HEK293 (cell line): ENCODE data around the gene BAZ2B.

ENCODE experiments used
- CTCF ChIA-PET: fragments of 350-600 bp; formaldehyde crosslinking; extraction: SDS; loops from one replicate; lab custom pipeline; 2021; ENCODE audit warnings: antibody characterized with exemption; lab: Yijun Ruan, JAX
- POLR2A ChIA-PET: fragments of 300-600 bp; formaldehyde crosslinking; extraction: SDS; loops from one replicate; lab custom pipeline; 2020; ENCODE audit warnings: antibody characterized with exemption, inconsistent platforms; lab: Yijun Ruan, JAX
- H3K27ac ChIP-seq: fragments of 200-500 bp; sonication (Bioruptor generic); 2 replicates; pipeline ENCODE4 v1.5.1; 2014; ENCODE audit warnings: low read depth, low read length, control low read depth, inconsistent platforms; ENCODE audit errors: extremely low read depth
- H3K36me3 ChIP-seq, 2 experiments: fragments of 200-500 bp in 1 of 2; sonication (Bioruptor generic) in 1 of 2; 1 replicate in 1 of 2; 2 replicates in 1 of 2; pipeline ENCODE4 v1.5.1; 2014 to 2017; ENCODE audit warnings: inconsistent platforms in 2 of 2, low read length in 2 of 2; ENCODE audit not compliant: control insufficient read depth in 2 of 2, insufficient read depth in 1 of 2
- H3K4me1 ChIP-seq: fragments of 200-500 bp; sonication (Bioruptor generic); 2 replicates; pipeline ENCODE4 v1.5.1; 2014; ENCODE audit warnings: mild to moderate bottlenecking, low read length, inconsistent platforms; ENCODE audit not compliant: control insufficient read depth, insufficient read depth
- H3K4me3 ChIP-seq: 2 replicates; pipeline ENCODE4 v1.5.1; 2011; ENCODE audit warnings: low read depth, mild to moderate bottlenecking, control low read depth, low read length, moderate library complexity
- H3K9me3 ChIP-seq: fragments of 200-500 bp; sonication (Bioruptor generic); 2 replicates; pipeline ENCODE4 v1.5.1; 2014; ENCODE audit warnings: low read depth, low read length, inconsistent platforms; ENCODE audit not compliant: control insufficient read depth, insufficient read depth
- KLF7 ChIP-seq: fragments of 450-650 bp; formaldehyde crosslinking; IDR thresholded peaks from 2 replicates; pipeline ENCODE4 v1.5.1; 2016; ENCODE audit warnings: missing biosample characterization, missing genetic modification characterization, borderline replicate concordance
- OVOL3 ChIP-seq: fragments of 450-650 bp; formaldehyde crosslinking; IDR thresholded peaks from 2 replicates; pipeline ENCODE4 v1.5.1; 2016; ENCODE audit warnings: missing biosample characterization, missing genetic modification characterization
- REPIN1 ChIP-seq: fragments of 450-650 bp; formaldehyde crosslinking; IDR thresholded peaks from 2 replicates; pipeline ENCODE4 v1.5.1; 2017; ENCODE audit warnings: missing biosample characterization, missing genetic modification characterization, low read depth
- YY1 ChIP-seq: fragments of 450-650 bp; formaldehyde crosslinking; IDR thresholded peaks from 2 replicates; pipeline ENCODE4 v1.5.1; 2018; ENCODE audit warnings: missing biosample characterization, missing genetic modification characterization
- ZNF2 ChIP-seq: fragments of 450-650 bp; formaldehyde crosslinking; IDR thresholded peaks from 2 replicates; pipeline ENCODE4 v1.5.1; 2016; ENCODE audit warnings: missing biosample characterization, missing genetic modification characterization
- ZNF302 ChIP-seq: fragments of 450-650 bp; formaldehyde crosslinking; IDR thresholded peaks from 2 replicates; pipeline ENCODE4 v1.5.1; 2016; ENCODE audit warnings: missing biosample characterization, missing genetic modification characterization, low read depth
- ZNF391 ChIP-seq: fragments of 450-650 bp; formaldehyde crosslinking; IDR thresholded peaks from 2 replicates; pipeline ENCODE4 v1.5.1; 2016; ENCODE audit warnings: low read depth, missing biosample characterization, missing genetic modification characterization, borderline replicate concordance
- ZNF558 ChIP-seq: fragments of 450-650 bp; formaldehyde crosslinking; IDR thresholded peaks from 2 replicates; pipeline ENCODE4 v1.5.1; 2016; ENCODE audit warnings: missing biosample characterization, missing genetic modification characterization
- ZNF571 ChIP-seq: fragments of 450-650 bp; formaldehyde crosslinking; IDR thresholded peaks from 2 replicates; pipeline ENCODE4 v1.5.0; 2017; ENCODE audit warnings: missing biosample characterization, missing genetic modification characterization
- ZNF600 ChIP-seq: fragments of 450-650 bp; formaldehyde crosslinking; IDR thresholded peaks from 2 replicates; pipeline ENCODE4 v1.5.1; 2016; ENCODE audit warnings: missing biosample characterization, missing genetic modification characterization
- ZNF654 ChIP-seq: fragments of 450-650 bp; formaldehyde crosslinking; IDR thresholded peaks from 2 replicates; pipeline ENCODE4 v1.5.1; 2016; ENCODE audit warnings: low read depth, missing biosample characterization, missing genetic modification characterization
- ZNF660 ChIP-seq: fragments of 450-650 bp; IDR thresholded peaks from 2 replicates; pipeline ENCODE4 v1.5.1; 2018; ENCODE audit warnings: missing biosample characterization, mild to moderate bottlenecking, missing genetic modification characterization
- TF ChIP-seq, protein P1 (sequence below): fragments of 450-650 bp; formaldehyde crosslinking; IDR thresholded peaks from 2 replicates; pipeline ENCODE4 v1.5.1; 2016; ENCODE audit warnings: missing biosample characterization, missing genetic modification characterization
- TF ChIP-seq, protein P2 (sequence below): fragments of 450-650 bp; formaldehyde crosslinking; IDR thresholded peaks from 2 replicates; pipeline ENCODE4 v1.5.1; 2016; ENCODE audit warnings: missing biosample characterization, missing genetic modification characterization
- TF ChIP-seq, protein P3 (sequence below): fragments of 450-650 bp; formaldehyde crosslinking; IDR thresholded peaks from 2 replicates; pipeline ENCODE4 v1.5.1; 2016; ENCODE audit warnings: missing biosample characterization, missing genetic modification characterization

The BAZ2B gene

DNA sequence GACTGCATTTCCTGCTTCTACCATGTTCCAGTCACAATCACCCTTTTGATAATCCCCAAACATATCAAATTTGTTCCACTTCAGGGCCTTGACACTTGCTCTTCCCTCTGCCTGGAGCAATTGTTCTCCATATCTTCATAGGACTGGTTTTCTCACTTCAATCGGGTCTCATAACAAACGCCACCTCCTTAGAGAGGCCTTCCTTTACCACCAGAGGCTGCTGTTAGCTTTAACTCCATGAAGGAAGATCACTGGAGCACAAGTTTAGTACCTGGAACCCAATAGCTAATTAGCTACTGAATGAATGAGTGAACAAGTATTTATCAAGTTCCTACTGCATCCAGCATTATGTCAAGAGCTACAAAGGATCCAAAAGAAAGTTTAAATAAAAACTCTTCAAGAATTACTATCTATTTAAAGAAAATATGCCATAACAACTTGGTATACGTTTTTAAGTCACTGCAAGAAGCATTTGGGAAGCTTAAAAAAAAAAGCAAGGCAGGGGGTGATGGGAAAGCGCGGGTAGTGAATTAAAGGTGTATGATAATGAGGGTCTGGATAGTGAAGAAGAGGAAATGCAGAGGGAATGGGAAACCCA is 58.8 kb downstream of the BAZ2B start:
- Histone ChIP-seq H3K27ac (no peak overlapping the region), H3K4me1 (no peaks in the 10 kb centered on the region), H3K9me3 (no peaks in the 10 kb centered on the region), H3K36me3 (no peaks in the 10 kb centered on the region), H3K4me3 (no peak overlapping the region)
- TF ChIP-seq ZNF660 (tag by site-specific recombination) (no peak), ZNF654 (tag by site-specific recombination) (peak; percentile 23)
- TF ChIP-seq, protein P1, sequence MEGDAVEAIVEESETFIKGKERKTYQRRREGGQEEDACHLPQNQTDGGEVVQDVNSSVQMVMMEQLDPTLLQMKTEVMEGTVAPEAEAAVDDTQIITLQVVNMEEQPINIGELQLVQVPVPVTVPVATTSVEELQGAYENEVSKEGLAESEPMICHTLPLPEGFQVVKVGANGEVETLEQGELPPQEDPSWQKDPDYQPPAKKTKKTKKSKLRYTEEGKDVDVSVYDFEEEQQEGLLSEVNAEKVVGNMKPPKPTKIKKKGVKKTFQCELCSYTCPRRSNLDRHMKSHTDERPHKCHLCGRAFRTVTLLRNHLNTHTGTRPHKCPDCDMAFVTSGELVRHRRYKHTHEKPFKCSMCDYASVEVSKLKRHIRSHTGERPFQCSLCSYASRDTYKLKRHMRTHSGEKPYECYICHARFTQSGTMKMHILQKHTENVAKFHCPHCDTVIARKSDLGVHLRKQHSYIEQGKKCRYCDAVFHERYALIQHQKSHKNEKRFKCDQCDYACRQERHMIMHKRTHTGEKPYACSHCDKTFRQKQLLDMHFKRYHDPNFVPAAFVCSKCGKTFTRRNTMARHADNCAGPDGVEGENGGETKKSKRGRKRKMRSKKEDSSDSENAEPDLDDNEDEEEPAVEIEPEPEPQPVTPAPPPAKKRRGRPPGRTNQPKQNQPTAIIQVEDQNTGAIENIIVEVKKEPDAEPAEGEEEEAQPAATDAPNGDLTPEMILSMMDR (tag by site-specific recombination): peak; percentile 52; the same call in 1 of the 2 replicates
- ChIA-PET POLR2A (interaction anchor here (1.0 kb wide), 1 partner anchor 155 kb away, joined by 3 read pairs; the partner anchor contains the start of gene MARCHF7), CTCF (interaction anchor here (1.0 kb wide), 1 partner anchor 155 kb away, joined by 3 read pairs; the partner anchor contains the start of gene MARCHF7)

DNA sequence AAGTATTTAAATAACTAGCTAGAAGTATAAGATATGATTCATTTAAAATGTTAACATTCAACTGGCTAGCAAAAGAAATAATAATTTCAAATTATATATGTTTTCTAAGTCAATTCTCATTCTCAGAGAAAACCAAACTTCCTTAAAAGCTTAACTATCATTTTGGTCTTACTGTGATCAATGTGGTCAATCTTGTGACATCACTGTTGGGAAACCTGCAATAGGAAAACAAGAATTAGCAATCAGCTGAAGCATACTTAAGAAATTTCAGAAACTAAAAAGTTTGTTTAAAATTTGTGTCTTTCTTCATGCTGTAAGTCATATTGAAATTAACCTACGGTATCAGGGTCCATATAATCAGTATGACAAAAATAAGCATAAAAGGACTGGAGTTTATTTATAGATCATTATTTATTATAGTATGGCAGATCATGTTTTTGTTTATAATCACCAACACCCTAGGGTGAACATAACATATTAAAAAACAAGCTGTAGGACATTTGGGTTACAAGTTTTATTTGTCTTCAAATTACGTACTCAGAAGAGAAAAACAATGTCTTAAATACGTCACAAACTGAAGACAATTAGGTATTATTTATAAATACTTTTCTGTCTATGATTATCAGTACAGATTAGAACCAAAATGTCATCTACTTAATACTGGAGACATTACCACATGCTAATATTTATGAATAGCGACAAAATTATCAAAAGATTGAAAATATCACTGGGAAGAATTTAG is 60.5 kb downstream of the BAZ2B start:
- ChIA-PET CTCF (interaction anchor here (0.8 kb wide), 1 partner anchor 20 kb away, joined by 3 read pairs; no protein-coding TSS in a partner anchor), POLR2A (no interaction called here)
- TF ChIP-seq ZNF391 (tag by site-specific recombination) (no peak), ZNF558 (tag by site-specific recombination) (no peak)
- no peak overlapping the region for H3K27ac ChIP-seq
- H3K36me3 ChIP-seq: no peaks in the 10 kb centered on the region
- H3K4me1 ChIP-seq: no peaks in the 10 kb centered on the region
- H3K4me3 ChIP-seq: no peak overlapping the region
- H3K9me3 ChIP-seq: no peaks in the 10 kb centered on the region

DNA sequence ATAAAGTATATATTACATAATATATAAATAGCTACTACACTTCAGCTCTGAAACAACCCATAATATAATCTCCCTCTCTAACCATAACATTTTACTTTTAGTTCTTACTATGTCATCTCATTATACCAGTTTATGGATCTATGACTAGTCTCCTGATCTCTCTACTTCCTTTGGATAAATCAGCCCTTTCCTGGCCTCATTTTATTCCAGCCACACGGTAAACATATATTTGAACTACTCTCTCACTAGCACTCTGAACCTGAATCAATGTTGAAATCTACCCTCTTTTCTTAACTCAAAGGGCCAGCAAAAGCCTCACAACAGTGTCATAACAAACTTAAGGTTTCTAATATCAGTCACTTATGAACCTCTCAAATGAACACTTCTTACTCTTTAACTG is 62.6 kb downstream of the BAZ2B start:
- H3K4me3 ChIP-seq: no peak overlapping the region
- H3K27ac ChIP-seq: no peak overlapping the region
- POLR2A ChIA-PET: no interaction called here
- H3K9me3 ChIP-seq: no peaks in the 10 kb centered on the region
- CTCF ChIA-PET: no interaction called here
- no peaks in the 10 kb centered on the region for H3K36me3 ChIP-seq
- no peak for TF ChIP-seq ZNF600
- TF ChIP-seq, protein P2, sequence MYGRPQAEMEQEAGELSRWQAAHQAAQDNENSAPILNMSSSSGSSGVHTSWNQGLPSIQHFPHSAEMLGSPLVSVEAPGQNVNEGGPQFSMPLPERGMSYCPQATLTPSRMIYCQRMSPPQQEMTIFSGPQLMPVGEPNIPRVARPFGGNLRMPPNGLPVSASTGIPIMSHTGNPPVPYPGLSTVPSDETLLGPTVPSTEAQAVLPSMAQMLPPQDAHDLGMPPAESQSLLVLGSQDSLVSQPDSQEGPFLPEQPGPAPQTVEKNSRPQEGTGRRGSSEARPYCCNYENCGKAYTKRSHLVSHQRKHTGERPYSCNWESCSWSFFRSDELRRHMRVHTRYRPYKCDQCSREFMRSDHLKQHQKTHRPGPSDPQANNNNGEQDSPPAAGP: no peak
- no peak for TF ChIP-seq KLF7 (tag by site-specific recombination)
- TF ChIP-seq ZNF571 (tag by site-specific recombination): no peak
- TF ChIP-seq OVOL3 (tag by site-specific recombination): no peak
- TF ChIP-seq YY1 (tag by site-specific recombination): no peak
- no peak for TF ChIP-seq ZNF302 (tag by site-specific recombination)
- TF ChIP-seq, protein P3, sequence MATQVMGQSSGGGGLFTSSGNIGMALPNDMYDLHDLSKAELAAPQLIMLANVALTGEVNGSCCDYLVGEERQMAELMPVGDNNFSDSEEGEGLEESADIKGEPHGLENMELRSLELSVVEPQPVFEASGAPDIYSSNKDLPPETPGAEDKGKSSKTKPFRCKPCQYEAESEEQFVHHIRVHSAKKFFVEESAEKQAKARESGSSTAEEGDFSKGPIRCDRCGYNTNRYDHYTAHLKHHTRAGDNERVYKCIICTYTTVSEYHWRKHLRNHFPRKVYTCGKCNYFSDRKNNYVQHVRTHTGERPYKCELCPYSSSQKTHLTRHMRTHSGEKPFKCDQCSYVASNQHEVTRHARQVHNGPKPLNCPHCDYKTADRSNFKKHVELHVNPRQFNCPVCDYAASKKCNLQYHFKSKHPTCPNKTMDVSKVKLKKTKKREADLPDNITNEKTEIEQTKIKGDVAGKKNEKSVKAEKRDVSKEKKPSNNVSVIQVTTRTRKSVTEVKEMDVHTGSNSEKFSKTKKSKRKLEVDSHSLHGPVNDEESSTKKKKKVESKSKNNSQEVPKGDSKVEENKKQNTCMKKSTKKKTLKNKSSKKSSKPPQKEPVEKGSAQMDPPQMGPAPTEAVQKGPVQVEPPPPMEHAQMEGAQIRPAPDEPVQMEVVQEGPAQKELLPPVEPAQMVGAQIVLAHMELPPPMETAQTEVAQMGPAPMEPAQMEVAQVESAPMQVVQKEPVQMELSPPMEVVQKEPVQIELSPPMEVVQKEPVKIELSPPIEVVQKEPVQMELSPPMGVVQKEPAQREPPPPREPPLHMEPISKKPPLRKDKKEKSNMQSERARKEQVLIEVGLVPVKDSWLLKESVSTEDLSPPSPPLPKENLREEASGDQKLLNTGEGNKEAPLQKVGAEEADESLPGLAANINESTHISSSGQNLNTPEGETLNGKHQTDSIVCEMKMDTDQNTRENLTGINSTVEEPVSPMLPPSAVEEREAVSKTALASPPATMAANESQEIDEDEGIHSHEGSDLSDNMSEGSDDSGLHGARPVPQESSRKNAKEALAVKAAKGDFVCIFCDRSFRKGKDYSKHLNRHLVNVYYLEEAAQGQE (tag by site-specific recombination): no peak
- no peak for TF ChIP-seq ZNF2 (tag by site-specific recombination)
- TF ChIP-seq REPIN1 (tag by site-specific recombination): no peak
- TF ChIP-seq, all 188 proteins: peak for 0
- H3K4me1 ChIP-seq: no peaks in the 10 kb centered on the region
